CD4-positive, alpha-beta T cell treated with Interleukin-21 for 1 hour (primary cell): ENCODE results near the gene IL10RB.

ENCODE experiments used
- DNase-seq: peaks from one replicate; pipeline ENCODE4 v3.0.0-alpha.2; 2020

IL10RB gene

DNA sequence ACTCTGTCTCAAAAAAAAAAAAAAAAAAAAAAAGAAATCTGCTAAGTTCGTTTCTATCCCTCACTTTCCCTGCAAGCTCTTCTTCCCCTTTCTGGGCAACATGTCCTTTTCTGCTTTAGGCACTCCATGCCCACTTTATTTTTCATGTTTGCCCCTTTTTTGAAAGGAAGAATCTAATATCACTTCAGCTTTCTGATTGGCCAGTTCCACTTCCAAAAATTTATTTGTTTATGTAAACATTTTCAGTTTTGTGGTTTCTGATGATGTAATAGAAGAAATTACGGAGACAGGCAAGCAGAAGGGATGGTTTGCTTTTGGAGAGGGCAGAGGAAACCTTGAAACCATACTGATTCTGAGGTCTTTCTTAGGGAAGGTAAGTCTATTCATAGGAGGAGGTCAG, 73.8 kb downstream of the IL10RB start:
- DNase-seq: no peak

DNA sequence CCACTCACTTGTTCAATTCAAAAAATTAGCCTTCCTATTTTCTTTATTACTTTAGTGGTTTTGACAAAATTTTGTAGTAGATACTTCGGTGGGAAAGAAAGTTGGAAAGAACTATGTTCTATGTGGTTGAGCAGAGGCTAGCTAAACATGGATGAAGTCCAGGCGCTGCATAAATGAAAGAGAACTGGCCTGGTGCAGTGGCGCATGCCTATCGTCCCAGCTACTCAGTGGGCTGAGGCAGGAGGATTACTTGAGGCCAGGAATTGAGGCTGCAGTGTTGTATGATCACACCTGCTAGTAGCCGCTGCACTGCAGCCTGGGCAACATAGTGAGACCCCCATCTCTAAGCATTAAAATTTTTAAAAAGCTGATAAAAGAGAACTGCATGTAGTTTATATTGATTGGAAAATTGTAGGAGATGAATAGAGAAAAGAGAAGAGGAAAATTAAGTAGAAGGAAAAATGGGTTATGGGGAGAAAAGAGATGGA, 79.6 kb downstream of the IL10RB start:
- no peak for DNase-seq
